IPS-15b (cell line): Measurements from ENCODE around the gene ZNF296.
"Not testable (repeated sequence)": the region's sequence is repeated elsewhere in the genome, so short reads cannot be mapped to it uniquely, and the experiment has no call there.

ENCODE experiments used
- H3K27me3 ChIP-seq: one replicate; pipeline ENCODE4 v1.6.1; 2013; ENCODE audit warnings: low read length; ENCODE audit not compliant: control insufficient read depth, insufficient read depth
- H3K36me3 ChIP-seq: one replicate; pipeline ENCODE4 v1.6.1; 2013; ENCODE audit warnings: low read length; ENCODE audit not compliant: control insufficient read depth, insufficient read depth
- H3K4me1 ChIP-seq: one replicate; pipeline ENCODE4 v1.6.1; 2013; ENCODE audit warnings: mild to moderate bottlenecking, low read length; ENCODE audit not compliant: control insufficient read depth, insufficient read depth
- H3K4me3 ChIP-seq: one replicate; pipeline ENCODE4 v1.5.1; 2013; ENCODE audit warnings: low read depth, low read length
- H3K9ac ChIP-seq: one replicate; pipeline ENCODE4 v1.6.1; 2013; ENCODE audit warnings: low read depth, mild to moderate bottlenecking, low read length
- H3K9me3 ChIP-seq: one replicate; pipeline ENCODE4 v1.6.1; 2013; ENCODE audit warnings: mild to moderate bottlenecking, low read length; ENCODE audit not compliant: control insufficient read depth, insufficient read depth

ZNF296 gene

DNA sequence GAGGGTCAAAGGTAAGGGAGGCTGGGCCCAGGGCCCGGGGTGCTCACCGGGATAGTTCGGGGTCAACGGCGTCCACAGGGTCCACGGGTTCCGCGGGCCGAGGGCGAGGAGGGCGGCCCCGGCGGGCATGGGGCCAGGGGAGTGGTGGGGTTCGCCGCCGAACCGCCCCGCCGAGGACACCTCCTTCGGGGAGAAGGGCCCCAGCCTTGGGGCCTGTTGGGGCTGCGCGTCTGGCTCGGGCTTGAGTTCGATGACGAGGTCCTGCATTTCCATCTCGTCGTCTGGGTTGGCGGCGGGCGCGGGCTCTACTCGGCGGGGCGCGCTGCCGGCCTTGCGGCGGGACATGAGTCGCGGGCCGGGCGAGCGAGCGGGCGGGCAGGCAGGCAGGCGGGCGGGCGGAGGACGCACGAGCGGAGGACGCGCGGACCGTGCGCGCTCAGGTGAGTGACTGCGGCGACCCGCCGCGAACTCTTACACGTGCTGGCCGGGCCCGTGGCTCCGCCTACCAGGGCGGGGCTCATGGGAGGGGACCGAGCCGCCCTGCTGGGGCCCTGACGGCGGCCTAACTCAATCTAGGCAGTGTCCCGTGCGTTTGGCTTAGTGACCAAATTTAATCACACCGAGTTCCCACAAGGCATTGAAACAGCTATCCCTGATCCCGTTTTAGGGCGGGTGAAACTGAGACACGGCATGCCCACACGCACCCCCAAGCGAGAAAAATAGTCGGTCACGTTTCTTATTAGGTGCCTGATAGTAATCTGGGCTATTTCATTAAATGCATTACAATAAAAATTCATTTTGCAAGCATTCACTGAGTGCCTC lies at the start of gene ZNF296:
TSS of gene ZNF296 (minus strand) at position 450 of the 822 bp plus-strand sequence. CDS start at position 345, 105 bp downstream.
- Histone ChIP-seq H3K4me1 (peaks cover 25% of the 10 kb centered on the region), H3K9me3 (no peaks in the 10 kb centered on the region), H3K36me3 (peaks cover 14% of the 10 kb centered on the region), H3K4me3 (peak within 1 kb of the TSS; percentile 88), H3K27me3 (no peaks in the 10 kb centered on the region), H3K9ac (peak within 1 kb of the TSS; percentile 73)

DNA sequence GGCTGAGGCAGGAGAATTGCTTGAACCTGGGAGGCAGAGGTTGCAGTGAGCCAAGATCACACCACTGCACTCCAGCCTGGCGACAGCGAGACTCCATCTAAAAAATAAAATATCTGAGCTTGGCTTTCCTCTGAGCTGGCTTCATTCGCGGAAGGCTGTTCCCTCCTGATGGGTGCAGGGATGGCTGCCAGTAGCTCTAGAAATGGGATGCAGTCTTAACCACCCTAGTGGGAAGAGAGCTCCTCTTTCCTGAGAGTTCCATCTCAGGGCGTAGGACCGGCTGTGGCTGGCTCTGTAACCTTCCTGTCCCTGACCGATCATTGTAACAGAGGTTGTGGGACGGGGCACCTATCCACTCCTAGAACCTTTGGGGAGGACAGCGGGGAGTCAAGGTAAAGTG lies 49.1 kb upstream of the ZNF296 start:
- Histone ChIP-seq H3K4me3 (no peak overlapping the region), H3K9ac (no peak overlapping the region), H3K4me1 (no peaks in the 10 kb centered on the region), H3K36me3 (no peaks in the 10 kb centered on the region), H3K9me3 (no peaks in the 10 kb centered on the region), H3K27me3 (no peaks in the 10 kb centered on the region)

DNA sequence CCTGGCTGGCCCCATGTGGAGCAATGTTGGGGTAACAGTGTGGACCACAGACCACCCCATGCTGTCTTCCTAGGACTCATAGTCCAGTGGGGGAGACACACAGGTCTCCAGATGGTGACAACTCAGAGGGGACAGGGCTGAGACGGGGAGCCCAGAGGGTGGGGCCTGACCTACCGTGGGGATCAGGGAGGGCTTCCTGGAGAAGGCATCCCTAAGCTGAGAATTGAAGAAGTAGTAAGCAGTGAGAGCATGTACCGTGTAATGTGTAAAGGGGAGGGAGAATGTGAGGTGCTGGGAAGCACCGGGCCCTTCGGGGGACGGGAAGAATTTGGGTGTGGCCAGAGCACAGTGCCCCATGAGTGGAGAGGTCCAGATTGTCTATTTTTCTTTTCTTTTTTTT lies 47.7 kb upstream of the ZNF296 start:
- Histone ChIP-seq H3K9me3 (no peaks in the 10 kb centered on the region), H3K9ac (peak overlapping the region; percentile 32), H3K4me1 (no peaks in the 10 kb centered on the region), H3K27me3 (no peaks in the 10 kb centered on the region), H3K36me3 (no peaks in the 10 kb centered on the region), H3K4me3 (no peak overlapping the region)

DNA sequence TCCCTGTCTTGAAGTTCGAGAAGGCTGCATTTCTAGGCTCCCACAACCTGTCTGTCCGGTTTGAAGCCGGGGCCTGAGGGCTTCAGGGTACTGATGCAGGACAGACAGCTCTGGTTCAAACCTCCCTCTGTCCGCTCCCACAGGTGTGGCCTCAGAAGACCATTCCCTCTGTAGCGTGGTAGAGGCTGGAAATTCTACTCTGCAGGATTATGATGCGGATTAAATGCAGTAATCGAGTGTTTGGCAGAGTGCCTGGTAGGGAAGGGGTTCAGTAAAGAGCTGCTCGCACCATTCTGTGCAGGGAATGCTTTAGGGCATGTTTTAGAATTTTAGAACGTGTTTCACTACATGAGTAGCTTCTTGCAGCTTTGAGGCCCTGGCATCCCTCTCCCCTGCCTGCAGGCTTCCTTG lies 47.2 kb upstream of the ZNF296 start:
- Histone ChIP-seq H3K27me3 (no peaks in the 10 kb centered on the region), H3K4me1 (no peaks in the 10 kb centered on the region), H3K4me3 (no peak overlapping the region), H3K9ac (peak overlapping the region; percentile 32), H3K9me3 (no peaks in the 10 kb centered on the region), H3K36me3 (no peaks in the 10 kb centered on the region)

DNA sequence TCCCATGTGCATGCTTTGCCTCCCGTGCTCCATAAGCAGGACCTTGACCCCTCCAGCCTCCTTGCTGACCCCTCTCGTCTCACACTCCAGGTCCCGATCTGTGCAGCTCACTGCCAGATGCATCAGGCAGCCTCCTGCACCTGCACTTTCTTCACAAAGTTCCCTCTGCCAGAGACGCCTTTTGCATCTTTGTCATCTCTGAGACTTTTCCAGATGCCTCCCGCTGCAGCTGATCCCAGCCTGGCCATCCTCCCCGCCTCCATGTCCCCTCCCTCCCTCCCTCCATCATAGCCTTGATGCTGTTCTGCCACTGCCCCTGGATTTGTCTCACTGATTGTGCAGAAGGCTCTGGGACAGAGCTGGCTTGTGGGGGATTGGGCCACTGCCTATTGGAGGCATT lies 46.6 kb upstream of the ZNF296 start:
- Histone ChIP-seq H3K9me3 (no peaks in the 10 kb centered on the region), H3K27me3 (no peaks in the 10 kb centered on the region), H3K36me3 (no peaks in the 10 kb centered on the region), H3K4me3 (no peak overlapping the region), H3K9ac (no peak overlapping the region), H3K4me1 (no peaks in the 10 kb centered on the region)

DNA sequence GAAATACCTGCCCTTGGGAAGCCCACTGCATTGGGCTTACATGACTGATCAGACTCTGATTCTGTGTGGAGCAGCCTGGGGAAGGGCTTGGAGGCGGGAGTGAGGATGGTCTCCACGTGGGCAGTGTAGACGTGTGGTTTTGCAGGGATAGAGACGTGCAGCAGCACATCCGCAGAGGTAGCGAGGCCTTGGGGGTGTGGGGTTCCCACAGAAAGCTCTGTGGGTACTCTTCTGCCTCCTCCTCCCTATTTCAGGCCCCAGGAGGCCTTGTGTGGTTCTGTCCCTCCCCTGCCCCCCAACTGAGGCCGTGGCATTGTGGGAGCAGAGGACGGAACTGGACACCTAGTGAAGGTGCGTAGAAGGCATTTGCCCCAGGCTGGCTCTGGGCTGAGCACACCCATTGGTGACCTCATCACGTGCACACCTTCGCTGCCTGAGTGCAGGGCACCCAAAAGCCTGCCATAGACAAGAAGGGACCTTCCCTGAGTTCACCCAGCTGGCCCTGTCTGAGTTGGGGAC lies 45.6 kb upstream of the ZNF296 start:
- Histone ChIP-seq H3K36me3 (no peaks in the 10 kb centered on the region), H3K4me3 (no peak overlapping the region), H3K9me3 (no peaks in the 10 kb centered on the region), H3K4me1 (no peaks in the 10 kb centered on the region), H3K9ac (no peak overlapping the region), H3K27me3 (no peaks in the 10 kb centered on the region)

DNA sequence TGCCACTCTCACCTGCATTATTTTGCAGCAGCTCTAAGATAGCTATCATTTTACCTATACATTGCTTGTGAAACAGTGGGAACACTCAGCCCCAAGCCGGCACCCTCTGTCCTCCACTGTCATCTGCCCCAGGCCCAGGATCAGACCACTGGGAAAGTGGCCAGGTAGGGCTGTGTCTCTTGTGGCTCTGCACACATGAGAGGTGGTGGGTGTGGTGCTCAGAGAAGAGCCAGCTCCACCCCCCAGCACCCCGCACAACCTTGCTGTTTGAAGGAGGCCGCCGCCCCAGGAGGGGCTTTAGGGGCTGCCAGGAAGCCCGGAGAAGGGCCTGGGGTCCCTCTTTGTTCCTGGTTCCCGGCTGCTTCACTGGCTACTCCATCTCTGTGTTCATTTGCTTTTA lies 43.3 kb upstream of the ZNF296 start:
- Histone ChIP-seq H3K9me3 (no peaks in the 10 kb centered on the region), H3K36me3 (peaks cover 3% of the 10 kb centered on the region), H3K27me3 (no peaks in the 10 kb centered on the region), H3K9ac (no peak overlapping the region), H3K4me3 (no peak overlapping the region), H3K4me1 (no peaks in the 10 kb centered on the region)

DNA sequence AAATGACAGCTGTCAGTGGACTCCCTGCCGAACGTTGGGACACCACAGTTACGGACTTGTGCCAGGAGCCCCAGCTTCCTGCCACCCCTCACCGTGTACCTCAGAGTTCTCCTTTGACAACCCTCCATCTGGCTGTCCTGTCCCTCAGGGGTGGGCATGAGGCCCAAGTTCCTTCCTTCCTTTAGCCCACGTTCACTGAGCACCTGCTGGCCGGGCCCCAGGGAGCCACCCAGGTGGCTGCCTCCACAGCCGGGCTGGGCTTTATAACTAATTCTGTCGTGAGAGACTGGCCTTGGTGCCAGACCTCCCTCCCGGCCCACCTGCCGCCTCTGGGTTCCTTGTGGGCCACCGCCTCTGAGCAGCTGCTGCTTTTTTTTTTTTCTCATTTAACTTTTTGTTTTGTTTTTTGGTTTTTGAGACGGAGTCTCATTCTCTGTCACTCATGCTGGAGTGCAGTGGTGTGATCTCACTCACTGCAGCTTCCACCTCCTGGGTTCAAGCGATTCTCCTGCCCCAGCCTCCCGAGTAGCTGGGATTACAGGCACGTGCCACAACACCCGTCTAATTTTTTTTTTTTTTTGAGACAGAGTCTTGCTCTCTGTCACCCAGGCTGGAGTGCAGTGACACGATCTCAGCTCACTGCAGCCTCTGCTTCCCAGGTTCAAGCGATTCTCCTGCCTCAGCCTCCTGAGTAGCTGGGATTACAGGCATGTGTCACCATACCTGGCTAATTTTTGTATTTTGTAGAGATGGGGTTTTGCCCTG lies 42.5 kb upstream of the ZNF296 start:
- H3K4me1 ChIP-seq, H3K27me3 ChIP-seq, H3K4me3 ChIP-seq, H3K9ac ChIP-seq, H3K36me3 ChIP-seq, H3K9me3 ChIP-seq: not testable (repeated sequence)

DNA sequence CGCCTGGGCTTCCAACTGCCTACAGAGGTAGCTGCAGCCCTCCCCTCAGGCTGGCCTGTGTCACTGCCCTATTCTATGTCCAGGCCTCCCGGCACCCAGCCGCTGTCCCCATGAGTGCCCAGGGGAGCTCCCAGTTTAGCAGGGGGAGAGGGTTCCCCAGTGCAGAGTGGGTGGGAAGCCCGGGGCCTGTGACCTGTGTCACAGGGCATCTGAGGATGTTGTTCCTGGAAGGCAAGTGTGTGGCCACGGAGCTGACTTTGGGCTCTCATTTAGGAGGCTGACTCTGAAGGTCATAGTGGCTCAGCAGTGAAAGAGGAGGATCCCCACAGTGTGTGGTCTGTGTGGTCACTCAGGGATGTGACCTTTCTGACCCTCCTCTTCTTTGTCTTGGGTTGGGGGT lies 41.8 kb upstream of the ZNF296 start:
- Histone ChIP-seq H3K9ac (no peak overlapping the region), H3K36me3 (peaks cover 6% of the 10 kb centered on the region), H3K9me3 (no peaks in the 10 kb centered on the region), H3K4me3 (no peak overlapping the region), H3K4me1 (peaks cover 6% of the 10 kb centered on the region), H3K27me3 (no peaks in the 10 kb centered on the region)

DNA sequence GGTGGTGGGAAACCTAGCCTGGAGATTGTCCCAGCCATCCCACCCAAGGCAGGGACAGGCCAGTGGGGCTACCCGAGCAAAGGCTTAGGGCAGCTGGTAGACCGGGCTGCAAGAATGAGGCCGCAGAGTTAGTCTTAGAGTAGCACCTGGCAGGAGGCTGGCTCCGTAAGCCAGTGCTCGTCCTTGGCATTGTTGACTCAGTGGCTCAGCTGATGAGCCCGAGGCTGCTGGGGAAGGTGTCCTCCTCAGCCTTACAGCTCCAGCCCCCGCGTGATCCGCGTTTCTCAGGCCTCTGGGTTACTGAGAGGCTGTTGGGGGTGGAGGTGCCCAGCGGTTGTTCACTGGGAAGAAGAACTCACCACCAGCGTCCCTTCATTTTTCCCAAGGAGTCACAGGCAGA lies 41.4 kb upstream of the ZNF296 start:
- Histone ChIP-seq H3K36me3 (peaks cover 6% of the 10 kb centered on the region), H3K27me3 (no peaks in the 10 kb centered on the region), H3K9ac (peak overlapping the region; percentile 26), H3K9me3 (no peaks in the 10 kb centered on the region), H3K4me1 (peaks cover 8% of the 10 kb centered on the region), H3K4me3 (no peak overlapping the region)

DNA sequence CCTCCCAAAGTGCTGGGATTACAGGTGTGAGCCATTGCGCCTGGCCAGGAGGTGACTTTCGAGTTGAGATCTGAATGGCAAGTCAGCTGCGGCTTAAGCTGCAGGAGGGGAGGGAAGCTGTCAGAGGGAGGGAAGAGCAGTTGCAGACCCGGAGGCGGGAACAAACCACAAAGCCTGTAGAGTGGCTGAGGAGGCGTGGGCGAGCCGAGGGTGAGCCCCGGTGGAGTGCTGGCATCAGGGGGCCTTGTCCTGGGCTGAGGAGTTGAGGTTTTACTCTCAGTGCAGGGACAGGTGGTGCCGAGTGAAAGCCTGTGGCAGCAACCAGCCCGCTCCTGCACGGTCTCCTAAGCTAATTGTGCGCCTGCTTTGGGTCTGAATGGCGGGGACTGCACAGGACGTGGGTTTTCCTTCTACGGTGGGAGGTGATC lies 40.9 kb upstream of the ZNF296 start:
- Histone ChIP-seq H3K27me3 (no peaks in the 10 kb centered on the region), H3K9me3 (no peaks in the 10 kb centered on the region), H3K4me1 (peaks cover 8% of the 10 kb centered on the region), H3K36me3 (peaks cover 6% of the 10 kb centered on the region), H3K9ac (peak overlapping the region; percentile 26), H3K4me3 (no peak overlapping the region)
